ACHN (cell line): ENCODE measurements around the gene SPATA19.
"Not testable (repeated sequence)": the region's sequence is repeated elsewhere in the genome, so short reads cannot be mapped to it uniquely, and the experiment has no call there.

Source experiments
- DNase-seq: peaks from one replicate; pipeline ENCODE4 v3.0.0-alpha.2; 2015
- in situ Hi-C: cut with HindIII; loops from 2 replicates; pipeline ENCODE4 v1.10.0; 2017; ENCODE audit warnings: low sequenced_read_pairs, low pct_ligation_motif_present, low pct_unique_long_range_greater_than_20kb

Gene SPATA19

GRCh38 chr11:133845413-133845812, at the start of gene SPATA19:
Gene SPATA19 (minus strand): TSS chr11:133845513. CDS start chr11:133845446, 67 bp downstream.
- in situ Hi-C loops = no loop called here

GRCh38 chr11:133895061-133895479, 49.8 kb upstream of the SPATA19 start:
- DNase-seq = no peak
- in situ Hi-C loops = no loop called here

More at GRCh38 chr11:133845413-133845812, at the start of gene SPATA19:
- no peak for DNase-seq

GRCh38 chr11:133893381-133893780, 48.1 kb upstream of the SPATA19 start:
- in situ Hi-C loops = no loop called here

GRCh38 chr11:133892584-133893380, 47.5 kb upstream of the SPATA19 start:
- DNase-seq = no peak
- in situ Hi-C loops = no loop called here

More at GRCh38 chr11:133893381-133893780, 48.1 kb upstream of the SPATA19 start:
- no peak for DNase-seq

- DNase-seq = no peak
- in situ Hi-C loops = no loop called here
Measured at GRCh38 chr11:133892126-133892525, 46.8 kb upstream of the SPATA19 start.

GRCh38 chr11:133889893-133890292, 44.6 kb upstream of the SPATA19 start:
- DNase-seq = no peak
- in situ Hi-C loops = no loop called here

- in situ Hi-C loops = no loop called here
- no peak for DNase-seq
Measured at GRCh38 chr11:133889188-133889587, 43.9 kb upstream of the SPATA19 start.

GRCh38 chr11:133887692-133888332, 42.5 kb upstream of the SPATA19 start:
- no peak for DNase-seq
- in situ Hi-C loops = no loop called here

GRCh38 chr11:133886029-133886428, 40.7 kb upstream of the SPATA19 start:
- no peak for DNase-seq
- in situ Hi-C loops = no loop called here

GRCh38 chr11:133872160-133872559, 26.8 kb upstream of the SPATA19 start:
- in situ Hi-C loops = no loop called here
- DNase-seq = no peak

GRCh38 chr11:133867456-133867855, 22.1 kb upstream of the SPATA19 start:
- in situ Hi-C loops = no loop called here
- DNase-seq = no peak

GRCh38 chr11:133865466-133865865, 20.2 kb upstream of the SPATA19 start:
- no peak for DNase-seq
- in situ Hi-C loops = no loop called here

- no peak for DNase-seq
- in situ Hi-C loops = no loop called here
Measured at GRCh38 chr11:133864756-133865155, 19.4 kb upstream of the SPATA19 start.

- no peak for DNase-seq
- in situ Hi-C loops = no loop called here
Measured at GRCh38 chr11:133860151-133860550, 14.8 kb upstream of the SPATA19 start.

GRCh38 chr11:133854330-133854960, 9.1 kb upstream of the SPATA19 start:
- DNase-seq, in situ Hi-C loops: not testable (repeated sequence)

GRCh38 chr11:133844217-133844616, 1.1 kb downstream of the SPATA19 start:
- in situ Hi-C loops = no loop called here
- no peak for DNase-seq

- no peak for DNase-seq
- in situ Hi-C loops = no loop called here
Measured at GRCh38 chr11:133843454-133843987, 1.8 kb downstream of the SPATA19 start.

- in situ Hi-C loops = no loop called here
- no peak for DNase-seq
Measured at GRCh38 chr11:133842730-133843129, 2.6 kb downstream of the SPATA19 start.

- in situ Hi-C loops = no loop called here
Measured at GRCh38 chr11:133842053-133842452, 3.3 kb downstream of the SPATA19 start.

More at GRCh38 chr11:133842053-133842452, 3.3 kb downstream of the SPATA19 start:
- DNase-seq = no peak
